Loucy (cell line): ENCODE measurements around the gene BOD1L1.

Experiments
- H2AFZ ChIP-seq: fragments of 200-600 bp; sonication (generic); 2 replicates; pipeline ENCODE4 v1.6.0; 2016; ENCODE audit warnings: antibody characterized with exemption, mild to moderate bottlenecking, low read length, moderate library complexity
- H3F3A ChIP-seq: fragments of 200-600 bp; 2 replicates; pipeline ENCODE4 v1.6.0; 2016; ENCODE audit warnings: antibody characterized with exemption, low read depth, mild to moderate bottlenecking
- H3K27me3 ChIP-seq: fragments of 200-600 bp; sonication (generic); 2 replicates; pipeline ENCODE4 v1.6.1; 2014; ENCODE audit warnings: low read length, mild to moderate bottlenecking; ENCODE audit not compliant: insufficient read depth, poor library complexity, severe bottlenecking
- H3K36me3 ChIP-seq: fragments of 200-600 bp; sonication (generic); 2 replicates; pipeline ENCODE4 v1.6.1; 2016; ENCODE audit warnings: low read length; ENCODE audit not compliant: insufficient read depth
- H3K4me1 ChIP-seq: fragments of 200-600 bp; sonication (generic); 2 replicates; pipeline ENCODE4 v1.5.1; 2014; ENCODE audit warnings: low read length, mild to moderate bottlenecking; ENCODE audit not compliant: insufficient read depth, poor library complexity, severe bottlenecking
- H3K4me2 ChIP-seq: fragments of 200-600 bp; sonication (generic); 2 replicates; pipeline ENCODE4 v1.6.0; 2014; ENCODE audit warnings: antibody characterized with exemption, low read length, low read depth, mild to moderate bottlenecking; ENCODE audit not compliant: poor library complexity, severe bottlenecking
- H3K4me3 ChIP-seq: fragments of 200-600 bp; sonication (generic); 2 replicates; pipeline ENCODE4 v1.5.1; 2014; ENCODE audit warnings: low read length, mild to moderate bottlenecking, mixed read lengths; ENCODE audit not compliant: poor library complexity, severe bottlenecking
- H3K79me2 ChIP-seq: fragments of 200-600 bp; sonication (generic); 2 replicates; pipeline ENCODE4 v1.6.1; 2014; ENCODE audit warnings: low read length; ENCODE audit not compliant: insufficient read depth
- H3K9ac ChIP-seq: fragments of 200-600 bp; sonication (generic); 2 replicates; pipeline ENCODE4 v1.6.0; 2014; ENCODE audit warnings: mild to moderate bottlenecking, low read depth, low read length, moderate library complexity; ENCODE audit not compliant: poor library complexity, severe bottlenecking
- H3K9me2 ChIP-seq: fragments of 200-600 bp; sonication (generic); replicated peaks from 2 replicates; pipeline ENCODE4 v1.6.1; 2016; ENCODE audit warnings: low read depth, low read length, mixed read lengths
- H3K9me3 ChIP-seq: fragments of 200-600 bp; sonication (generic); 2 replicates; pipeline ENCODE4 v1.6.1; 2014; ENCODE audit warnings: mild to moderate bottlenecking, antibody characterized with exemption, low read length, low read depth; ENCODE audit not compliant: insufficient read depth
- H4K20me1 ChIP-seq: fragments of 200-600 bp; sonication (generic); 2 replicates; pipeline ENCODE4 v1.6.0; 2014; ENCODE audit warnings: antibody characterized with exemption, low read length, mild to moderate bottlenecking; ENCODE audit not compliant: insufficient read depth, poor library complexity, severe bottlenecking
- EZH2phosphoT487 ChIP-seq: fragments of 200-600 bp; IDR thresholded peaks from 2 replicates; pipeline ENCODE4 v1.6.1; 2018; ENCODE audit warnings: antibody characterized with exemption, mild to moderate bottlenecking, moderate library complexity, borderline replicate concordance
- TF ChIP-seq, protein P1 (sequence below): fragments of 200-600 bp; sonication (generic); conservative IDR thresholded peaks from 2 replicates; pipeline ENCODE4 v1.5.1; 2014; ENCODE audit warnings: mild to moderate bottlenecking, antibody characterized with exemption, low read length

The BOD1L1 gene

GRCh38 chr4:13553081-13553480 is 74.4 kb downstream of the BOD1L1 start:
- Histone ChIP-seq H3K4me1 (peaks cover 4% of the 10 kb centered on the region), H3K27me3 (no peaks in the 10 kb centered on the region), H3K36me3 (no peaks in the 10 kb centered on the region), H3K4me2 (no peak overlapping the region), H3K4me3 (no peak overlapping the region), H3K79me2 (no peaks in the 10 kb centered on the region), H2AFZ (0 out of 2 replicates have a peak overlapping the region, but pooled peaks have one; percentile 28), H3K9me2 (no peaks in the 10 kb centered on the region), H4K20me1 (no peaks in the 10 kb centered on the region), H3K9ac (no peak overlapping the region), H3F3A (no peaks in the 10 kb centered on the region), H3K9me3 (no peaks in the 10 kb centered on the region)
- TF ChIP-seq, protein P1, sequence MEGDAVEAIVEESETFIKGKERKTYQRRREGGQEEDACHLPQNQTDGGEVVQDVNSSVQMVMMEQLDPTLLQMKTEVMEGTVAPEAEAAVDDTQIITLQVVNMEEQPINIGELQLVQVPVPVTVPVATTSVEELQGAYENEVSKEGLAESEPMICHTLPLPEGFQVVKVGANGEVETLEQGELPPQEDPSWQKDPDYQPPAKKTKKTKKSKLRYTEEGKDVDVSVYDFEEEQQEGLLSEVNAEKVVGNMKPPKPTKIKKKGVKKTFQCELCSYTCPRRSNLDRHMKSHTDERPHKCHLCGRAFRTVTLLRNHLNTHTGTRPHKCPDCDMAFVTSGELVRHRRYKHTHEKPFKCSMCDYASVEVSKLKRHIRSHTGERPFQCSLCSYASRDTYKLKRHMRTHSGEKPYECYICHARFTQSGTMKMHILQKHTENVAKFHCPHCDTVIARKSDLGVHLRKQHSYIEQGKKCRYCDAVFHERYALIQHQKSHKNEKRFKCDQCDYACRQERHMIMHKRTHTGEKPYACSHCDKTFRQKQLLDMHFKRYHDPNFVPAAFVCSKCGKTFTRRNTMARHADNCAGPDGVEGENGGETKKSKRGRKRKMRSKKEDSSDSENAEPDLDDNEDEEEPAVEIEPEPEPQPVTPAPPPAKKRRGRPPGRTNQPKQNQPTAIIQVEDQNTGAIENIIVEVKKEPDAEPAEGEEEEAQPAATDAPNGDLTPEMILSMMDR, result no peak
- no peak for TF ChIP-seq EZH2phosphoT487

DNA sequence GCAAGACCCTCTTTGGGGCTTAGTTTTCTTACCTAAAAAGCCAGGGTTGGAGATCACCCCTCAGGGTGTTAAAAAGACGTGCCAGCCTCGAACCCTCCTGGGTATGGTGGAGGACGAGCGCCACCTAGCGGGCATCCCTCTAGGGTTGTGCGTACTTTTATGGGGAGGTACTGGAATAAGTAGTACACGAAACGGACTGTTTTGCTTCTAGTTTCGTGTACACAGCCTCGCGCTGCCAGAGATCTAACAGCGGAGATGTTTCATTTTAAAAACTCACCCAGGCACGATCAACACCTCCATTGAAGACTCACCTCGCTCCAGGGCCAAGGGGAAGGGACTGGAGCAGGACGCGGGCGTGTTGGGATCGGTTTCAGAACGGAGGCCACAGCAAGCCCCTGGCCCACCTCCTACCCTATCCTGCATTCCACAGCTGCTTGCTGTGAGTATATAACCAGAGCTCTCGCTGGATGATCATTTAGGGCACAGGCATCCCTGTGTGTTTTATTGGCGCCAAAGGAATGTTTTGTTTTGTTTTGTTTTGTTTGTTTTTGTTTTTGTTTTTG is 78.5 kb downstream of the BOD1L1 start:
- H3K4me2 ChIP-seq, result peak overlapping the region; percentile 79

GRCh38 chr4:13548059-13548983 is 79.2 kb downstream of the BOD1L1 start:
- Histone ChIP-seq H4K20me1 (no peaks in the 10 kb centered on the region), H3K9me2 (no peaks in the 10 kb centered on the region), H3K4me3 (peak overlapping the region; percentile 71), H3K27me3 (no peaks in the 10 kb centered on the region), H3K36me3 (no peaks in the 10 kb centered on the region), H2AFZ (peak overlapping the region; percentile 54; the same call in 1 of the 2 replicates), H3K4me2 (peak overlapping the region; percentile 79), H3K4me1 (peaks cover 4% of the 10 kb centered on the region), H3K9me3 (no peaks in the 10 kb centered on the region), H3F3A (no peaks in the 10 kb centered on the region), H3K9ac (no peak overlapping the region), H3K79me2 (no peaks in the 10 kb centered on the region)
- TF ChIP-seq EZH2phosphoT487, result no peak
- TF ChIP-seq, protein P1, result no peak

More for the DNA sequence above, 78.5 kb downstream of the BOD1L1 start:
- H3K9me2 ChIP-seq, result no peaks in the 10 kb centered on the region
- no peaks in the 10 kb centered on the region for H3K27me3 ChIP-seq
- H3K4me3 ChIP-seq, result peak overlapping the region; percentile 71
- H3K9me3 ChIP-seq, result no peaks in the 10 kb centered on the region
- peak overlapping the region; percentile 49 for H3K9ac ChIP-seq
- no peaks in the 10 kb centered on the region for H3K79me2 ChIP-seq
- peak overlapping the region; percentile 98 for H2AFZ ChIP-seq
- no peaks in the 10 kb centered on the region for H4K20me1 ChIP-seq
- peaks cover 4% of the 10 kb centered on the region for H3K4me1 ChIP-seq
- TF ChIP-seq, protein P1, result peak; percentile 96
- no peak for TF ChIP-seq EZH2phosphoT487
- no peaks in the 10 kb centered on the region for H3F3A ChIP-seq
- no peaks in the 10 kb centered on the region for H3K36me3 ChIP-seq
